Measurements from ENCODE around the gene BARX2. TPM values are rescaled to one million over a fixed set of nuclear protein-coding genes. Genes with fewer than 3 reads are reported as not detected.

BARX2 gene
- total RNA-seq, 2 experiments from 2014 or later: 0.11 TPM; not detected in 1

DNA sequence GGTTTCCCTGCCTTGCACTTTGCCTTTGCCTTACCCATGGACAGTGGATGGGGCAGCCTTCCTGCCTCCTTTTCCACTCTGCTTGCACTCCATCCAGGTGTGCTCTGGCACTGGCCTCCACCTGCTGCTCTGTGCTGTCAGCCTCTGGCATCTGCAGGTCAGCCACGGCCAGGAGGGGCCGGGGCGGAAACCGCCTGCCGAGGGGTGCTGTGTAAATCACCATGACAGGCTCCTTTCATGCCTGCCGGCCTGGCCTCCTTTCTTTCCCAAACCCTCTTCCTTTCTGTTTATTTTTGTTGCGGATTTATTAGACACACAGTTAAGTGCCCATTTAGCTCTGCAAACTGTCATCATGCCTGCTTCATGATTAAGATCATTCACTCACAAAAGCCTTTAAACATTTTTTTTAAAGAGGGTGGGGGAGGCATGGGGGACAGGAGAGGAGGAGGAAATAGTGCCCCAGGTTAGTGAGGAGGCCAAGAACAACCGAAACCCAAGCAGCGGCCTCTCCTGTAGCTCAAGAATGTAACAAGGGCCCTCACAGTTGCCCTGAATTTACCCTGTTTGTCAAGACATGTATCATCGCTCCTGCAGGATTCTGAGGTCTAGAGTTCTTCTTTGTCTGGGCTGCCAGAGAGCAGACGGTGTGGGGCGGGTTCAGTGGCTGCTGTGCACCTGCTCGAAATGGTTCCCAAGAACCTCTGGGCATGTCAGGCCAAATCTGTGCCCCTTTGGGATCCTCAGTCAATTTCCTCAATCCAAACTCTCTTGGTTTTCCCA is 83.3 kb downstream of the BARX2 start:
- ChIA-PET CTCF (no interaction called here), POLR2A (no interaction called here)

DNA sequence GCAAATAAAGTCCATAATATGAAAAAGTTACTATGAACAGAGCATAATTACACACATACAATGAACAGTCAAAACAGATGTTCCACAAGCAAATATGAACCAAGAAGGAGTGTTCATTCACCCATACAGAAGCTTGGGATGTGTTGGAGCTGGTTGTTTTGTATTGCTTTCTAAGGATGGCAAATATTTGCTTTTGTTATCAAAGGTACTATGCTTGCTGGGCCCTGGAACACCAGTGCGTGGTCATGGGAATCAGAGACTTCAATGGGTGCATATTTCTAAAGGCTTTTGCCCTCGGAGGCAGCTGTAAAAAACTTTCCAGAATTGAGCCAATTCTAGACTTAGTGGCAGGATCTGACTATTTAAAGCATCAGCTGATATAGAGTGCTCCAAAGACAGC is 85.1 kb downstream of the BARX2 start:
- POLR2A ChIA-PET: no interaction called here
- CTCF ChIA-PET: no interaction called here

DNA sequence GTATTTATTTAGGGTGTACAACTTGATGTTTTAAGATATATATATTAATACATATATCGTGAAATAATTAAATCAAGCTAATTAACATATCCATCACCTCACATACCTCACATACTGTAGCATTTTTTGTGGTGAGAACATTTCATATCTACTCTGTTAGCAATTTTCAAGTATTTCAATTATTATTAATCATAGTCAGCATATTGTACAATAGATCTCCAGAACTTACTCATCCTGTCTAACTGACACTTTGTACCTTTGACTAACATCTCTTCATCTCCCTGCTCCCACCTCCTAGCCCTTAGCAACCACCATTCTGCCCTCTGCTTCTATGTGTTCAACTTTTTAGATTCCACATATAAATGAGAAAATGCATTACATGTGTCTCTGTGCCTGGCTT is 108.4 kb downstream of the BARX2 start:
- ChIA-PET CTCF (no interaction called here), POLR2A (no interaction called here)

DNA sequence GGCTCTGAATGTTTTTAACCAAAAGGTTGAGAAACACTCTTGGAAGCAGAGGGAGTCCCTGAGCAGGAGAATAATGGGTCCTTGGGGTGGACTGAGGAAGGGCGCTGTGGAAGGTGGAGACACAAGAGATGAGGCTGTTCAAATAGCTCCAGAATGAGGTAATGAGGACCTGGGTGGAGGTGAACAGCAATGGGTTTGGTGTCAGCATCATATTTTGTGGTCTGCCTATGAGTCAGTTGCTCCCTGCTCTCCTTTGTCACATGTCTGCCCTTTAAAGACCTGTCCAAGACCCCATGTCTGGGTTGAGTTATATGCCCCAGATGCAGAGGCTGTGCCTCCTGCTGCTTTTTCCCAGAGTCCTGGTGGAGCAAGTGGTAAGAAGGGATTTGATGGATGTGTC is 113.6 kb downstream of the BARX2 start:
- ChIA-PET POLR2A (no interaction called here), CTCF (no interaction called here)

GRCh38 chr11:129490004-129490403 is 114.4 kb downstream of the BARX2 start:
- ChIA-PET POLR2A (no interaction called here), CTCF (no interaction called here)

GRCh38 chr11:129493746-129494145 is 118.1 kb downstream of the BARX2 start:
- CTCF ChIA-PET: no interaction called here

More at GRCh38 chr11:129493746-129494145, 118.1 kb downstream of the BARX2 start:
- POLR2A ChIA-PET: no interaction called here

Other genes starting within 250 kb of the BARX2 start
- 1 to 10 TPM; 2.1 TPM for gene ARHGAP32, start 183.5 kb upstream of the BARX2 start, total RNA-seq